Embryonic facial prominence (tissue), 1 donor: ENCODE measurements around the gene SRSF7.

Experiments used
- DNase-seq: peaks from one replicate; pipeline ENCODE4 v3.0.0-alpha.2; 2016; ENCODE audit errors: extremely low spot score

The SRSF7 gene

DNA sequence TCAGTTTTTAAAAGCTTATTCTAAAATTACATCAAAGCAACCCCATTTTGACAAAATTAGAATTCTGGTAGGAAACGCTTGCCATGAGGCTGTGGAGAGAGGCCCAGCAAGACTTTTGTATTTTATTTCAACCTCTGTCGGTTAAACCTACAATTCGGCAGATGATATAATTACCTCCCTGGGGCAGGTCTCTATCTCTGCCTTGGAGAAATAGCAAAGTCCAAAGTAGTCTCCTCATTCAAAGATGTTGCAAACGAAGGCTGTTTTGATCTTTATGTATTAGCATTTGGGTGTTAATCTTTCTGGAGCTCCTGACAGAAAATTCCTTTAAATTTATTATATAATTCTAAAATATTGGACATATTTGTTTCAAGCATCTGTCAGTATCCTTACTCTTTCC is 49.6 kb downstream of the SRSF7 start:
- DNase-seq, result no peak

GRCh38 chr2:38700881-38701458 is 50.2 kb downstream of the SRSF7 start:
- no peak for DNase-seq

DNA sequence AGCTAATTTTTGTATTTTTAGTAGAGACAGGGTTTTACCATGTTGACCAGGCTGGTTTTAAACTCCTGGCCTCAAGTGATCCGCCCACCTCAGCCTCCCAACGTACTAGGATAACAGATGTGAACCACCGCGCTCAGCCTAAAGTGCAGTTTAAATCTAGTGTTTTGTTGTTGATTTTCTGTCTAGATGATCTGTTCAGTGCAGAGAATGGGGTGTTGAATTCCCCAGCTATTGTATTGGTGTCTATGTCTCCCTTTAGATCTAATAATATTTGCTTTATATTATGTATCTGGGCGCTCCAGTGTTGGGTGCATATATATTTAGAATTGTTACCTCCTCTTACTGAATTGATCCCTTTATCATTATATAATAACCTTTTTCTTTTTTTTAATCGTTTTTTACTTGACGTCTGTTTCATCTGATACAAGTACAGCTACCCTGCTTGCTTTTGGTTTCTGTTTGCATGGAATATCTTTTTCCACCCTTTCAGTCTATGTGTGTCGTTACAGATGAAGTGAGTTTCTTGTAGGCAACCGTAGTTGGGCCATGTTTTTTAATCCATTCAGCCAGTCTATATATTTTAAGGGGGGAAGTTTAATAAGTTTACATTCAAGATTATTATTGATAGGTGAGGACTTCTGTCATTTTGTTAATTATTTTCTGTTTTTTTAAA is 50.9 kb downstream of the SRSF7 start:
- no peak for DNase-seq

GRCh38 chr2:38698467-38699003 is 52.6 kb downstream of the SRSF7 start:
- no peak for DNase-seq

- no peak for DNase-seq
These were observed 53.9 kb downstream of the SRSF7 start for GRCh38 chr2:38697116-38697840.
